G401 (cell line): ENCODE measurements around the gene NKIRAS1. TPM values are rescaled to one million over a fixed set of nuclear protein-coding genes. Genes with fewer than 3 reads are reported as not detected.
"Not testable (repeated sequence)": the region's sequence is repeated elsewhere in the genome, so short reads cannot be mapped to it uniquely, and the experiment has no call there.

Experiments used
- DNase-seq: peaks from one replicate; pipeline ENCODE4 v3.0.0-alpha.2; 2015; ENCODE audit warnings: low spot score
- in situ Hi-C: cut with HindIII; loops from 2 replicates; pipeline ENCODE4 v1.10.0; 2016; ENCODE audit warnings: low sequenced_read_pairs, mixed read lengths
- total RNA-seq: library from RNA; depleted of rRNA; stranded (reverse); fragments of >200 nt; shearing (Covaris generic); gene quantifications from 2 replicates; pipeline ENCODE4 v1.2.3, GENCODE V29; 2014

The NKIRAS1 gene
- total RNA-seq, 1 experiment from 2014 or later, result 20.1 TPM

DNA sequence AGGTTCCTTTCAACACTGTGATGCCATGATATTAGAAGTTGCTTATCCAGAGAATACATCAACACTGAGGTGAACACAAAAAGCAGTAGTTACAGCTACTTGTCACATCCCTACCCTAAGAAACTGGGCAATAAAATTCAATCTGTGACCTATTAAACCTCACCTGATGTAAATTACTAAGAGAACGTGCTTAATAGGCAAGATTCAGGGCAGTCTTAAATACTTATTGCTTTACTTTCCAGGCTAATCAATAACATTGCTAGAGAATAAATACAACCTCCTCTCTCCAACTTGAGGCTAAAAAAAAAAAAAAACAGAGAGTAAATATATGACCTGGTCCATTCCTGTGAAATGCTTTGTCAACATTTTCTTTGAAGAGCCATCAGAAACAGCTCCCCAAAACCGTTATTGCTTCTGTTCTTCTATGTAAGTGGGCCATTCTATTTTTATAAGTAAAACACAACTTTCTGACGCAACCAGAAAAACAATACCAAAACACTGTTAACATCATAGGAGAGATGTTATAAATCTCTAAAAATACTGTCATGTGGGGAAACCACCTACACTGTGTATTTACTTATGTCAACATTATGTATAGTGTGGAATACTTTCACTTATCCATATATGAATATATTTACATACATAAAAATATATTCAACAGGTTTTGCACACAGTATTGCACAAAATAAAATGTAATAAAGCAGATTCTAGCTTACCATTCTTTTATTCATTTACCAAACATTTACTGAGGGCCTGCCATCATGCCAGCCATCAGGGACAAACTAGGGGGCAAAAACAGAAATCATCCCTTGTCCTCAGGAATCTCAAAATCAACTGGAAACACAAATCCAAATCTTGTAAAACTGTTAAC is 2.7 kb downstream of the NKIRAS1 start:
- in situ Hi-C loops, result no loop called here

DNA sequence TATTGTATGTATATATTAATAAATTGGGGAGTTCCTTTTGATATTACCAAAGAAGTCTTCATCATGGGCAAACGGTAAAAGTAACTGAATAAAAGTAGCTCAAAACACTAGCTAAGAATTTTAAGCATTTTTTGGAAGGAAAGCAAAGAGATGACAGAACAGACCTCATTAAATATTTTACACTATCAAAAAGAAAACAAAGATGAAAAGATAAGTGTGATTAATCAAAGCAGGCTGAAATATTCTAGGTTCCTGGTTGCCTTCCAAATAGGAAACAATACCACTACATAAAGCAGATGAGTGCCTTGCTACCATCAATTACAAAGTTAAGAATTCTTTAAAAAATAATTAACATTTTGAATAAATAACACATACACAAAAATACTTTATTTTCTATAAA is 3.6 kb downstream of the NKIRAS1 start:
- in situ Hi-C loops, result no loop called here
- no peak for DNase-seq

More for the DNA sequence above, 2.7 kb downstream of the NKIRAS1 start:
- no peak for DNase-seq

DNA sequence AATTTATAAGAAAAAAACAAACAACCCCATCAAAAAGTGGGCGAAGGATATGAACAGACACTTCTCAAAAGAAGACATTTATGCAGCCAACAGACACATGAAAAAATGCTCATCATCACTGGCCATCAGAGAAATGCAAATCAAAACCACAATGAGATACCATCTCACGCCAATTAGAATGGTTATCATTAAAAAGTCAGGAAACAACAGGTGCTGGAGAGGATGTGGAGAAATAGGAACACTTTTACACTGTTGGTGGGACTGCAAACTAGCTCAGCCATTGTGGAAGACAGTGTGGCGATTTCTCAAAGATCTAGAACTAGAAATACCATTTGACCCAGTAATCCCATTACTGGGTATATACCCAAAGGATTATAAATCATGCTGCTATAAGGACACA is 4.5 kb downstream of the NKIRAS1 start:
- DNase-seq, in situ Hi-C loops: not testable (repeated sequence)

DNA sequence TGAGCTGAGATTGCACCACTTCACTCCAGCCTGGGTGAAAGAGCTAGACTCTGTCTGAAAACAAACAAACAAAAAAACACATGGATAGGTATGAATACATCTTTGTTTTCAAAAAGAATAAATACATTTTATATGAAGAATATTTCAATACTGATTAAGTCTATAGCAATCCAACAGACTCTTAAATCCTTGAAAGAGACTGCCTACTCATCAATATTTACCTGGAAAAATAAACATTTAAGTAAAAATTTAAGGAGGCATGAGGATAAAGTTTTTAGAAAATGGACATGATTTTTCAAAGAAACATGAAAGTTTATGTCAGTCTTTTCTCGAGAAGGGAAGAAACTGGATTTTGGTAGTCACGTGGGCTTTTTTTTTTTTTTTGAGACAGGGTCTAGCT is 5.4 kb downstream of the NKIRAS1 start:
- in situ Hi-C loops, result no loop called here

DNA sequence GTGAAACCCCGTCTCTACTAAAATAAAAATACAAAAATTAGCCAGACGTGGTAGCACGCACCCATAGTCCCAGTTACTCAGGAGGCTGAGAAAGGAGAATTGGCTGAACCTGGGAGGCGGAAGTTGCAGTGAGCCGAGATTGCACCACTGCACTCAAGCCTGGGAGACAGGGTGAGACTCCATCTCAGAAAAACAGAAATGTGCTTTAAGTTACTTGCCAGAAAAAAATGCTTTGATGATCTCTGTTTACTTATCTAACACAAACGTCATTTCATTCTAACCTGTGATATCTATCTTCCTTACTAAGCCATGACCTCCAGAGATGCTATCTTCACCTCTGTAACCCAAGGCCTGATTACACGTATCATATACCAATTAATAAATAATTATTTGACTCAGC is 7.4 kb downstream of the NKIRAS1 start:
- DNase-seq, result no peak
- in situ Hi-C loops, result no loop called here

More for the DNA sequence above, 5.4 kb downstream of the NKIRAS1 start:
- no peak for DNase-seq

DNA sequence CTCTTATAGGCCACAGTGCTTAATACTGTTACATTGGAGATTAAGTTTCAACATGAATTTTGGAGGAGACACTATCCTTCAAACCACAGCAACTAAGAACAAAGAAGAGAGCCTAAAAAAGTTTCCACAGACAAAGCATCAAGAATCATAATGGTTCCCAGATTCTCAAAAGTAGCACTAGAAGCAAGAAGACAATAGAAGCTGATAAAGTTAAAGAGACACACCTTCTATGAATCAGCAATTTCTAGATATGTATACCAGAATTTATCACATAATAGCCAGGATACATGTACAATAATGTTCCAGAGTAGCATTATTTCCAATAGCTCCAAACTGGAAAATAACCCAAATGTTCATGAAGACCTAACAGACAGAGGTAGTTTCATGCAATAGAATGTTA is 12.2 kb downstream of the NKIRAS1 start:
- no peak for DNase-seq
- in situ Hi-C loops, result no loop called here

DNA sequence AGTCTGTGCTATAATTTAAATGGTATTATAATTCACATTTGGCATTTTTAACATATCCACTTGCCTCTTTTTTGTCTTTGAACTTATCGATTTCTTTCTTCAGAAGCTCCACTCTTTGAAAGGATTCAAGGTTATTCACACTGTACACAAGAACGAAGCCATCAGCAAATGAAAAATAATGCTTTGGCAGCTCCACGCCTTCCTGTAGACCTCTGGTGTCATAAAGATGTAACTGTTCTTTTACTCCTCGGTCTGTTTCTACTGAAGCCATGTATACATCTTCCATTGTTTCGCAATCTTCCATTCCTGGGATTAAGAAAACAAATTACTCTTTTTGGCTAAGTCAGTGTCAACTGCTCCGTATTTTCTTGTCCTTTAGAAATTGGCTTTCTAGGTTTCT is 16.0 kb downstream of the NKIRAS1 start:
- in situ Hi-C loops, result no loop called here
- DNase-seq, result no peak

DNA sequence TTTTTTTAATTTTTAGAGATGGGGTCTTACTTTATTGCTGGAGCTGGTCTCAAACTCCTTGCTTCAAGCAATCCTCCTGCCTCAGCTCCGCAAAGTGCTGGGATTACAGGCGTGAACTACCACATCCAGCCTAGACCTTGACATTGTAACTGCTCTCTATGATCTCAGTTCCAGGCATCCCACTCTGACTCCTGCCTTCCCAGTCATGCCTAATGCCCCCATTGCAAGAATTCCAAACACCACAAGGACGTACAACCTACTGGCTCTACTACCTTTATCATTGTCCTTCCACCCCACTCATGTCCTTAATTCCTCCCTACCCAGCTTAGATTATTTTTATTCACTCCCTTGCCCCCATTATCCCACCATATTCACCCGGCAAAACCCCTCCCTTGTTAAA is 21.6 kb downstream of the NKIRAS1 start:
- in situ Hi-C loops, result no loop called here
- no peak for DNase-seq

DNA sequence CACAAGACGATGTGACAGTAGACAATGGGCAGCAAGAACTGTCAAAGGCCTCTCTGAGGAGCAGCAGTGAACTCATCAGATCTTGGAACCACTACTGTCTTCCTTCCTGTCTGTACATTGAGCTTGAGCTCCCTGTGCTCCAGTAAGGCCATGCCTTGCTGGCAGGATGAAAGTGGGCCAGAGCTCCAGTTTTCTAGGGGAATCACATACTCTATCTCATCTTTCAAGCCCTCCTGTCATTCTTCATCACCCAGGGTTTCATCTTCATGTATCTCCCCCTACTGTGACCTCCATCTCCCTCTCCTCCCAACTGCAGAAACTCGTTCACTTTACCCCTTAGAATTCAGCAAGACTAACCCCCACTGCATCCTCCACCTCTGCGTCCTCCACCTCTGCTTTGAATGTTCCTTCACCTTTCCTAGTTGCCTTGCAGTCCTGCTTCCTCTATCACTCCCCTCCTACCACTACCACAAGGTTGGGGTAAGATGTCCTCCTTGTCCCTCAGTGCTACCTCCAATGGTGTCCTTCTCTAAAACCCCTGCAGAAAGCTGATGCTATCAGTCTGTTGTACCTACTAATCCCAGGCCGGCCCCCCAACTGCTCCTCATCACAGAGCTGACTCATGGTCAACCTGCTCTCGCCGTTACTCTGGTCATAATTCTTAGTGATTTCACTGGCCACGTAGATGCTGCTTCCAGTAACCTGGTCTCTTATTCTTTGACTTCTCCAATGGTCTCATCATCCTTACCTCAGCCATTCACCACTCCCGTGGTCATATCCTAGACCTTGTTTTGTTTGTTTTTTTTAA is 22.3 kb downstream of the NKIRAS1 start:
- in situ Hi-C loops, result no loop called here
- DNase-seq, result no peak

DNA sequence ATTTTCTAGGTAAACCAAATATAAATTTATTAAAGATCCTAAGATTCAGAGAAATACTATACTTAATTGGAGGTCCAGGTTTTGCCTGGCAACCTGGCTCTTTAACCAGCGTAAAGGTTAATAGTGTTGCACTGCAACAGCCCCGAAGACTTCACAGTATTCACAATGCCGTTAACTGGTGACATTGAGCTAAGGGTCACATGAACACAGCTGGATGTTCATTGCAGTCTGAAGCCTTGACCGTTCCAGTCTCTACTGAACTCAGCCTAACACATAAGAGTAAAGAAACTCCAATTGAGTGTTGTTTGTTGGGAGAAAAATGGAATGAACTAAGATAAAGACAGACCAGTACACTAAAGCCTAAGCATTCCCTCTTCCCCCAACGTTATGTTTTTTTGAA is 26.8 kb downstream of the NKIRAS1 start:
- no peak for DNase-seq
- in situ Hi-C loops, result no loop called here

DNA sequence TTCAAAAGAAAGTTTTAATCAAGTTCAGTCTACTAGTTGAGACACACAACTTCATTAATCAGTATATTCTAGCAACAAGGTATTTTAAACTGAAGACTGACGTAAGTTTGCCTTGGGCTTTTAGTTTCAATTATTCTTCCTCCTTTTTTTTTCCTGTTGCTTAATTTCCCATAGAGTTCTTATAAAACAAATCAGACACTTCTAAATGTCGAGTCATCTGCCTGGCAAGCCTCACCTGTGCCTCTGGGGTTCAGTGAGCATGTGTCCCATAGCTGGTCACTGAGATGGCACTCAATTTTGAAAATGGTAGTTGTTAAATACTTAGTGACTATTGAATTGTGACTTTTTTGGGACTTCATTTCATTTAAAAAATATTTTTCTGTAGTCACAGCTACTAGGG is 27.4 kb downstream of the NKIRAS1 start:
- DNase-seq, result no peak
- in situ Hi-C loops, result no loop called here

DNA sequence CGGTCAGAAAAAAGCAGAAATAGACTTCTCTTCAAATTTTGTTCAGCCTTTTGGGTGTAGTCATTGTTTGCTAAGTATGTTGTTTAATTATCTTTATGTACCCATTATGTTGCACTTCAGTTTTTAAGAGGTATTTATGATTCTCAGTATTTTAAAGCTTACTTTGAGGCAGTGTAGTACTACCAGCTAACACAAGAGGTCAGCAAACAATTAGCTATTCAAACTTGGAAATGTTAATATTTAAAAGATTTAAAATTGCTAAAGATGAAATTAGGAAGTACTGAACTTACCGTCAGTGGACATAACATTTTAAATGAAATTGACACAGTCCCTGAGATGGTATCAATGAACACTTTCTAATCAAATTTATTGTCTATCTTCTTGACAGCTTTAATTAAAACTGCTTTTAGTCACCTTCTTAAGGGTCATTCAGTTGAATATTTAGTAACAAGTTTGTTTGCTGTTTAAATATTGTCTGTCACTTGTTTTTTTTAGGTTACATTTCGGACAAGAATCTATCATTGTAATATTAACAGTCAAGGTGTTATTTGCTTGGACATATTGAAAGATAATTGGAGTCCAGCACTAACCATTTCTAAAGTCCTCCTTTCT is 28.1 kb downstream of the NKIRAS1 start:
- in situ Hi-C loops, result no loop called here

DNA sequence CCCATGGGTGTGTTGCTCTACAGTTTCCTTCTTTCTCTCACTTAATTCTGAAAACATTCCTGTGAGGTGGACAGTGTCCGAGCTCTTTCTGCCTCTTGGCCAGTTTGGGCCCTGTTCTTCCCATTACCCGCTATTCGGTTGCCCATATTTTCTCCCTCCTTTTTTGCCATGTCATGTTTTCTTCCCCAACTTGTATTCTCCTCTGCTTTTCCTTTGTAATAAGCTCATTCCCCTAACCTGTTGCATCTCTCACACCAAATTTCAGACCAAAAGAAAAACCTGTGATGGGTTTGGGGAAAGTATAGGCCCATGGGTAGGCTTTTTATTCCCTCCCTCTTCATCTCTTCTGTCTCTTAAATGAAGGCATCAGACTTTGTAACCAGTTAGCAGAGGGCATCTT is 30.5 kb downstream of the NKIRAS1 start:
- DNase-seq, result no peak
- in situ Hi-C loops, result no loop called here

More for the DNA sequence above, 28.1 kb downstream of the NKIRAS1 start:
- DNase-seq, result peak; percentile 59

DNA sequence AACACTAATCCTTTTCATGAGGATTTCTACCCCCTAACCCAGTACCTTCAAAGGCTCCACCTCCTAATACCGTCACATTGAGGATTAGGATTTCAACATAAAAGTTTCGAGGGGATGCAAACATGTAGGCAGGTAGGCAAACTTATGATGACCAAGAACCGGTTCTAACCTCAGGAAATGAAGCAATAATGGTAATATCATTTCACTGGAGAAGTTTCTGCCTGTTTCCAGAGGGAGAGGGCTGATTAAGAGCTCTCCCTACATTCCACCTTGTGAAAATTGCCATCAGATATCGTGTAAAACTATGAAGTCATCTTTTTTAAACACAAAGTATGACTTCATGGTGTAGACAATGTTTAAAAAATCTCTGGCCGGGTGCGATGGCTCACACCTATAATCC is 31.6 kb downstream of the NKIRAS1 start:
- DNase-seq, result no peak
- in situ Hi-C loops, result no loop called here

DNA sequence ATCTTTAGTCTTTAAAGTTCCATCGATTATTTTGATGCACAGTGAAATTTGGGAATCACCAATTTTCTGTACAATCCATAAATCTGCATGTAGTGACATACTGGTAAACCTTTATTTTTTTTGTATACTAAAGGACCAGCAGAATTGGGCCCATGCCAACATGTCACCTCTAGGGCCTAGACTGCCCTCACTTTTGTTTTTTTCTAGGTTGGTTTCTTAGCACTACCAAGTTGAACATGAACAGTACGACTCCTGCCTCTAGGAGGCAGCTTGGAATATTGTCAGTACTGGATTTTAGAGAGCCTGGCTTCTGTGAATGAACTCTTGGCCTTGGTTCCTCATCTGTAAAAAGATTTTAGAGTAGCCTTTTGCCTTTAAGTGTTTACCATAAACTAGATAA is 32.3 kb downstream of the NKIRAS1 start:
- DNase-seq, result peak; percentile 30
- in situ Hi-C loops, result no loop called here

DNA sequence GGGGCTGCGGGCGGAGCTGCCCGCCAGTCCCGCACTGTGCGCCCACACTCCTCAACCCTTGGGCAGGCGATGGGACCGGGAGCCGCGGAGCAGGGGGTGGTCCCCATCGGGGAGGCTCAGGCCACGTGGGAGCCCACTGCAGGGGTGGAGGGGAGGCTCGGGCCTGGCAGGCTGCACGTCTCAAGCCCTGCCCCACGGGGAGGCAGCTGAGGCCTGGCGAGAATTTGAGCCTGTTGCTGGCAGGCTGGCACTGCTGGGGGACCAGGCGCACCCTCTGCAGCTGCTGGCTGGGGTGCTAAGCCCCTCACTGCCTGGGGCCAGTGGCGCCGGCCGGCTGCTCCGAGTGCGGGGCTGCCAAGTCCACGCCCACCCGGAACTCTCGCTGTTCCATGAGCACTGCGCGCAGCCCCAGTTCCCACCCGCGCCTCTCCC is 34.3 kb downstream of the NKIRAS1 start:
- DNase-seq, result no peak
- in situ Hi-C loops, result no loop called here

DNA sequence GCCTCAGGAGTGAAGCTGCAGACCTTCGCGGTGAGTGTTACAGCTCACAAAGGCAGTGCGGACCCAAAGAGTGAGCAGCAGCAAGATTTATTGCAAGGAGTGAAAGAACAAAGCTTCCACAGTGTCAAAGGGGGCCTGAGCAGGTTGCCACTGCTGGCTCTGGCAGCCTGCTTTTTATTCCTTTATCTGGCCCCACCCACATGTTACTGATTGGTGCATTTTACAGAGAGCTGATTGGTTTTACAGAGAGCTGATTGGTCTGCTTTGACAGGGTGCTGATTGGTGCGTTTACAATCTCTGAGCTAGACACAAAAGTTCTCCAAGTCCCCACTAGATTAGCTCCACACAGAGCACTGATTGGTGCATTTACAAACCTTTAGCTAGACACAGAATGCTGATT is 34.8 kb downstream of the NKIRAS1 start:
- DNase-seq, in situ Hi-C loops: not testable (repeated sequence)

DNA sequence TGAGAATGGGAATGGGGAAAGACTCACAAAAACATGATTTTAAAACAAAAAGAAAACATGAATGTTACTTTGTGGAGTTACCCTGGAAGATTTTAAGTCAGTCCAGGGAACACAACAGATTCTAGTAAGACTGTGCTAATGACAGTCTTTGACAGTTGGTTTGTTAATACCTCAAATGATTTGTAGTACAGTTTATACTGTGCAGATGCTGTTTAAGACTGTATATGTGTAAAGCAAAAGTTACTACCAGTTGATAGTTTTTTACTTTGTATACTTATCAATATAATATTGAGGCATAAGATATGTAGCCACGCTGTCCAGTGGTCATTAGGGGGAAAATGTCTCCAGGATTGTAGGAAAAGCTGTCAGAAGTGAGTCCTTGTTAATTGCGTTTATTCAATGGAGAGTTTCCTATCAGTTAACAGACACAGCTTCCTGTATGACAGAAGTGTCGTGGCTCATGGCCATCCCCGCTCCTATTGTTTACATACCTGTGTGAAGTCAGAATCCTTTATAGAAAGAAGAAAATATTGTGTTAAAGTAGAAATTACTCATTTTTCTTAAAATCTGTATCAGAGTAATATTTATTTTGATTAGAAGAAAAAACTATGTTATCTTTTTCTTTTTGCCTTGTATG is 36.0 kb downstream of the NKIRAS1 start:
- in situ Hi-C loops, result no loop called here
- DNase-seq, result no peak

DNA sequence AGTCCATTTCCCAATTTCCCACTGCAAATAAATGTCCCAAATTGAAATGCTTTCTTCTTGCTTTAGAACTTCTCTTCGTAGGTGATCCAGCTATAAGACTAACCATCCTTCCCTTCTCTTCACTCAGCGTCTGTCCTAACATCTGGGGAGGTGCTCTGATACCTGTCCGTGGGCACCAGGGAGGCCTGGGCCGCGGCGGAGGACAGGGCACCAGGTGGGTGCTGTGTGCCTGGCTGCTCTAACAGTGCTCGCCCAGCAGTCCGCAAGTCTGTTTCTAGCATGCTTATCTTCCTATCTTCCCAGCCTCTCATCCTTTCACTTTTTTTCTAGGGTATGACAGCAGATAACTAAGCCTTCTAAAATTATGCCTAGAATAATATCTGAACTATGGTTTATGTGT is 37.3 kb downstream of the NKIRAS1 start:
- no peak for DNase-seq
- in situ Hi-C loops, result no loop called here
